Activated naive CD4-positive, alpha-beta T cell treated with anti-CD3 and anti-CD28 coated beads, Interleukin-2, amount 50 U/mL, for 16 hours (primary cell): ENCODE data around the gene SHISAL2B.
"Not testable (repeated sequence)": the region's sequence is repeated elsewhere in the genome, so short reads cannot be mapped to it uniquely, and the experiment has no call there.

Source experiments
- DNase-seq: peaks from one replicate; pipeline ENCODE4 v3.0.0-alpha.2; 2020

Gene SHISAL2B

DNA sequence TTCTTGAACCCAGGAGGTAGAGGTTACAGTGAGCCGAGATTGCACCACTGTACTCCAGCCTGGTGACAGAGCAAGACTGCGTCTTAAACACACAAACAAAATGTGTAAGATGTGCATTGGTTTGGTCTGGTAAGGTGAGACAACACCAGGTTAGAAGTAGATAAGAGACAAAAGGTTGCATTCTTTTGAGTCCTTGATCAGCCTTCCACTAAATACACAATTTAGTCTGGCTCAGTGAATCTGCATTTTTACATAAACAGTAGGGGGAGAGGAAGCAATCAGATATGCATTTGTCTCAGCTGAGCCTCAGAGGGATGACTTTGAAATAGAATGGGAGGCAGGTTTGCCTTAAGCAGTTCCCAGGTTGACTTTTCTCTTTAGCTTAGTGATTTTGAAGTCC is 15.8 kb downstream of the SHISAL2B start:
- not testable (repeated sequence) for DNase-seq

DNA sequence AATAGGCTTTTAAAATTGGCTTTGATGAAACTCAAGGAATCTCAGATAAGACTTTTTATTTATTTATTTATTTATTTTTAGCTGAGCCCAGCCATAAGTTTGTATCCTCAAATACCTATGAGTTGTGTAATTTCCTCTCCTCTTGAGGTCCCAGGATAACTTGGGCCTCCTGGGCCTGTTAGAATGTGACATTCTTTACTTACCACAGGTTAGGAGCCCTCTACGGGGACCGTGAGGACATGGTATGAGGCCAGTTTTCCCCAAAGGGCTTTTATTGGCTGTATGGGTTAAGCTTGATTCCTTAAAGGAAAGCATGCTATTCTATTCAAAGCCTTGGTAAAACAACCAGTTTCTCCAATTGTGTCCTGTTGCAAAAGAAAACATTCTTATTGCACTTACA is 16.9 kb downstream of the SHISAL2B start:
- no peak for DNase-seq

DNA sequence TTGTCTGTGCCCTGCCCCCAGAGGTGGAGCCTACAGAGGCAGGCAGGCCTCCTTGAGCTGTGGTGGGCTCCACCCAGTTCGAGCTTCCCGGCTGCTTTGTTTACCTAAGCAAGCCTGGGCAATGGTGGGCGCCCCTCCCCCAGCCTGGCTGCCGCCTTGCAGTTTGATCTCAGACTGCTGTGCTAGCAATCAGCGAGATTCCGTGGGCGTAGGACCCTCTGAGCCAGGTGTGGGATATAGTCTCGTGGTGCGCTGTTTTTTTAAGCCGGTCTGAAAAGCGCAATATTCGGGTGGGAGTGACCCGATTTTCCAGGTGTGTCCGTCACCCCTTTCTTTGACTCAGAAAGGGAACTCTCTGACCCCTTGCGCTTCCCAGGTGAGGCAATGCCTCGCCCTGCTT is 24.2 kb downstream of the SHISAL2B start:
- not testable (repeated sequence) for DNase-seq

DNA sequence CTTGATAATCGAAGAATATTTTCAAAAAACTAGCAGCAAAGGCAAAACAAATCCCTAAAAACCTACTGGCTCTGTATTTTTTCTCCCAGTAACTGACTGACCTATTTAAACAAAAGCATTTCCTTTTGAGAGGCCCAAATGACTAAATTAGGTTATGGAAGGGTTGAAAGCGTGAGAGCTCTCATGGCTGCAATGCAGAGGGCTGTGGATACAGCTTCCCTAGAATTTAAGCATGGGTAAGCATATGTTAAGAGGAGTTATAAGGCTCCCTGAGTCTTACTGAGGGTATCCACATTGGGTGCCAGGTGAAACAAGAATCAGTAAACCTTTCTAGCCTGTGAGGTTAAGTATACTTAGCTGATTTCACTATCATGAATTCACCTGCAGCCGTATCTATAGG is 32.3 kb downstream of the SHISAL2B start:
- no peak for DNase-seq

DNA sequence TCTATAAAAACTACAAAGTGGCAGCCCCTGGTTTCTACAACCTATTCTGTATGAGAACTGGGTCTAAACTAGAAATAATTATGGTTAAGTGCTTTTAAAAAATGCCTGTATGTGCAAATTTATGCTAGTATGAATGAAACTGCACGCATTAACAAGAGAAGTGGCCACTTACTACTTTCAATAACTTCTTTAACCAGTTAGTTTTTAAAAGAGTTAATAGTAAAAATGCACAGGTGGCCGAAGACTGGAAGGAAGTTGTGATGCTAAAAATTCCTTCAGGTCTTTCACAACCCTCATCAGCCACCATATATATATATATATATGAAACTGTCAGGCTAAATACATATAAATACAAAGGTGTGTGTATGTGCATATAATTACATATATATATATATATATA is 36.8 kb downstream of the SHISAL2B start:
- DNase-seq, result no peak

DNA sequence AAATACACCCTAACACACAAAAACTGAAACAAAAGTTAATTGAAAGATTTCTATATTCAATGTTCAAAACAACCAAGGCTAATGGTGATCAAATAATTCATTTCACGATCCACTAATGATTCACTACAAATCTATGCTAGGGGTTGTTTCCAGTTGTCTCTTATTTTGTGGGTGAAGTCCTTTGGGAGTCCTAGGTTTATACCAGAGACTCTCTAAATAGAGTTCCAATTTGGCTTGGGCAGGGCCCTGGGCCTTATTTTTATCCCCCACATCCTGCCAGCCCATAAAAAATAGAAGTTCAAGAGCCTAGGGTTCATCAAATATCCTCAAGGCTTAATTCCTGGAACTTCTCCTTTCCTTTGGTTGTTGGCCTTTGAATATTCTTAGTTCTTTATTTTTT is 52.1 kb downstream of the SHISAL2B start:
- no peak for DNase-seq

DNA sequence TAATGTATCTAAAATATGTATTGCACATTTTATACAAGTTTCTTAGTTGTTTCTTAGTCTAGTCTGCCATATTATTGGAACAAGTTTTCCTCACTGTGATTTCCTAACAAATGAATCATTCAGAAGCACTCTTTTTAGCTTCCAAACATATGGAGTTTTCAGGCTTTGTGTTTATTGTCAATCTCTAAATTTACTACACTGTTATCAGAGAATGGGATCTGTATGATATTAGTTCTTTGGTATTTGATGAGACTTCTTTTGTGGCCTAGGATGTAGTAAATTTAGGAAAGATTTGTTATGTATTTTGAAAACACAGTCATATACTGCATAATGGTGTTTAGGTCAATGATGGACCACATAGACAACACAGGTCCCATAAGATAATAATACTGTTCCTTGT is 52.5 kb downstream of the SHISAL2B start:
- no peak for DNase-seq

DNA sequence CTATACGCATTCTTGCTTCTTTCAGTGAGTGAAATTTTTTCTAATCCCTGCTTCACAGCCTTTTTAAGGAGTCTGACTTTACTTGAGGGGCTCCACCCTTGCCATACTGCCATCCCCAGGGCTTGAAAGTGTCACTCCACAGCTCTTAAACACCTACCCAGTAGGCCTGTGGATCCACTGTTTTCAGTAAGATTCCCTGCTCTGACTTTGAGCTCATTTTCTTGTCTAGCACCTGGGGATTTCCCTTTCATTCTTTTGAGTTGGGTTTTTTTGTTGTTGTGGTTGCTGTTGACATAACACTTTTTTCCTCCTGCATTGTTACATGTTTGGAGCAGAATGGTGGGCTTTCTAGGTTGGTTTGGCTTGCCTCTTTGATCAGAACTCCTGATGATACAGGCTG is 54.6 kb downstream of the SHISAL2B start:
- DNase-seq, result no peak

DNA sequence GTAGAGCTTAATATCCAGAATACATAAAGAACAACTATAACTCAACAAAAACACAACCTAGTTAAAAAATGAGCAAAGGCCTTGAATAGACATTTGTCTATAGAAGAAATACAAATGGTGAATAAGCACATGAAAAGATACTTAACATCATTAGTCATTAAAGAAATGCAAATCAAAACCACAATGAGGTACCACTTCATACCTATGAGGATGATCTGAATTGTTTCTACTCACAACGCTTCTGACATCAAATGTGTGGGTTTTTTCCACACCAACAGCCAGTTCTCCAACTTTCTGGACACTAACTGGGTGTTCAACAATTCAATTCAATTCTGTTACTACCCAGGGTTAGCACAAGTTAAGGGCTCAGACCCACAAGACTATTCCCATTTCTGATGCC is 56.1 kb downstream of the SHISAL2B start:
- no peak for DNase-seq

DNA sequence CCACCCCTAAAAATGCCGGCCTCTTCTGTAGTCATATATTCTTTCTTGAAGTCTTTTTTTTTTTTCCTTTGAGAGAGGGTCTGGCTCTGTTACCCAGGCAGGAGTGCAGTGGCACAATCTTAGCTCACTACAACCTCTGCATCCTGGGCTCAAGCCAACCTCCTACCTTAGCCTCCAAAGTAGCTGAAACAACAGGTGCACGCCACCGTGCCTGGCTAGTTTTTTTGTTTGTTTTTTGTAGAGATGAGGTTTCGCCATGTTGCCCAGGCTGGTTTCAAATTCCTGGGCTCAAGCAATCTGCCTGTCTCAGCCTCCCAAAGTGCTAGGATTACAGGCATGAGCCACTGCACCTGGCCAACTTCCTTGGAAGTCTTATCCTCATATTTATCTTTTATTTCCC is 59.1 kb downstream of the SHISAL2B start:
- DNase-seq, result no peak

DNA sequence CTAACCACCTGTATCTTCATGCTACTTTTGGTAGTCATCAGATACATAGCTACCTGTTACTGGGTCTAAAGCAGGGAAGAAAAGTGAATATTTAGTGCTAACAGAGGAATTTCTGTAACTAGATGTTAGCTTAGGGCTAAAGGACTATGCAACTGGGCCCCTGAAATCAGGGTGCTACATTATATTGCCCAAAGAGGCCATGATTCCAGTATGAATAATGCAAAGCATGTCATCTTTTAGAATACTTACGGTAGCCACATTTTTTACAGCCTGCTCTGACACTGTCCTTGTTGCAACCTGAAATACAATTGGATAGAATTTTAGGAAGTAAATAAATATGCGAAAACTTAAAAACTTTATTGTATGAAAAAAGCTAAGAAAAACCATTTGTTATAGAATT is 63.8 kb downstream of the SHISAL2B start:
- no peak for DNase-seq

DNA sequence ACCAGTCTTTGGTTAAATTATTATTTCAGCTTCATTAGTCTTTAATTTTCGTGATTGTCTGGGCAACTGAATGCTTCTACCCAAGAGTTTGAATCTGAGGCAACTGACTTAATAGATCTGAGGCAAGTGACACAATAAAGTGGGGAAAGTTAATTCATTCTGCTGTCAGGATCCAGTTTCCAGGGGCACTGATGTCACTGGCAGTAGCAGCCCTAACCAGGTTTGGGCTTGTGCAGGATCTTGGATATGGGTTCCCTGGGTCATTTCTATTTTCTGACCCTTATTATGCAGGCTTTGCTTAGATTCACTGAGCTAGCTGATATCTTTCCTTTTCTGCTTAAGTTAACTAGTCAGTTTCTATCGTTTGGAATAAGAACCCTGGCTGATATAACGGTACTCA is 68.6 kb downstream of the SHISAL2B start:
- DNase-seq, result no peak

DNA sequence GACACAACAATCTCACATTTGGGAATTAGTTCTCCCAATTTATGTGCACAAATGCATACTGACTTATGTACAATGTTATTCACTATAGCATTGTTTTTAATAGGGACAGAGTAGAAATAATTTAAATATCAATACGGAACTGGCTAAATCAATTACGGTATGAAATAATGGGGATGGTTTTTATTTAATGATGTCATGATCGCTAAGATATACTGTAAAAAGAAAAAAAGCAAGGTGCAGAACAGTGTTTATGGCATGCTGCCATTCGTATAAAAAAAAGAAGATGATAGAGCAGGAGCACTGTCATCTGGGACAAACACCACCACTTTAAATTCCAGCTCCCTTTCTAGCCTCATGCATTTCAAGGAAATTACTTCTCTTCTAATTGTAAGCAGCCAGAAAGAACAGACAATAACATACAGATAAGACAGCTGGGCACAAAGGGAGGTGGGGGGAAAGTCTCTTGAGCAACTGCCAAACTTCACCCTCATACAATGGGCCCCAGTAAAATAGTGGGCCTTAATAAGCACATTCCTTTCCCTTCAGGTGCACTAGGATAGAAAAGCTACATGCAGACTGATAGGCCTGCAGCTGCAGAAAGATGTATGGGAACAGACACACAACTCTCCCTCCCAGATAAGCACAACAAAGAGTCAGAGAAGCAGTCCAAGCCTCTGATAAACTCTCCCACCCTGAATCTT is 69.8 kb downstream of the SHISAL2B start:
- DNase-seq, result no peak

DNA sequence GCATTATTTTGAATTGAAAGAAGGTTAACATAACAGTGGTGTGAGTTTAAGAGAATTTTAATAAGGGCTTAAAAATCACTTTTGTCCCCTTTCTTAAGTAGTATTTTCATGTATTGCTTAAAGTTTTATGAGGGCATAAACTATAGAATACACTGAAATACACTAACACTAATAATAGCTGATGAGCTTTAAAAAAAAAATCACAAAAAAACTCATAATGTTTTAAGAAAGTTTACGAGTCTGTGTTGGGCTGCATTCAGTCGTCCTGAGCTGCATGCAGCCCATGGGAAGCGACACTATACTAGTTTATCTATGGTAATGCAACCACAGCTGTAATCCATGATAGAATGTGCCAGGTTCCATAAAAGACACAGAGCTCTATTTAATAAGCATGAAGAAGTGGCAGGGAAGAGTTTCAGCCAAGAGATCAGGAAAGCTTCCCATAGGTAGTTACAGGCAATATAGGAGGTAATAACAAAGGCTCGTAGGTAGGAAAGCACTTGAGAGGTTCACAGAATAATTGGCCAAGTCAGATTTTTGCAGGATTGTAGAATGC is 73.7 kb downstream of the SHISAL2B start:
- no peak for DNase-seq

DNA sequence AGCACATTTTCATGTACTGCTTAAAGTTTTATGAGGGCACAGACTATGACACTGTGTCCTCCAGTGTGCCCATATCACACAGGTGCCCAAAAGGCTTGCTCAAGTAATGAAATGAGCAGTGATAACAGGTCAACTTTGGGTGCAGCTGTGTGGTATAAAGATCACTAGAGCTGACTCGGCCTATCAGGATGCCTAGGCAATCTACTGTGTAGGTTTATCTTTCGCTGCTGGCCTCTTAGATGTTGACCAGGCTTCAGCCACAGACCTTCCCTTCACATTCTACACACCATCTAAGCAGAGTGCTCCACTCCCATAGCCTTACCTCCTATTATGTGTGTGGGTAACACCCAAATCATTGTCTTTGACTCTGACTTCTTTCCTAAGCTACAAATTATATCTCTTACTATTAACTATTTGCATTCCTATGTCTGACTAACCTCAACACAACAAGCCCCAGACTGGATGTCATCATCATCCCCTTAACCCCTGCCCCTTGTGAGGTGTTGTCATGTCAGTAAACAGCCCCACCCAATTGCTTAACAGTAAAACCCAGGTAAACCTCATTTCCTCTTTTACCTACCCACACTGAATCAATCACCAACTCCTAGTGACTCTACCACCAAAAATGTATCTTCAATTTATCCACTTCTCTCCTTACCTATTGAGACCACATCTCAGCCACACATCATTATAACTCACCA is 75.7 kb downstream of the SHISAL2B start:
- DNase-seq, result no peak

DNA sequence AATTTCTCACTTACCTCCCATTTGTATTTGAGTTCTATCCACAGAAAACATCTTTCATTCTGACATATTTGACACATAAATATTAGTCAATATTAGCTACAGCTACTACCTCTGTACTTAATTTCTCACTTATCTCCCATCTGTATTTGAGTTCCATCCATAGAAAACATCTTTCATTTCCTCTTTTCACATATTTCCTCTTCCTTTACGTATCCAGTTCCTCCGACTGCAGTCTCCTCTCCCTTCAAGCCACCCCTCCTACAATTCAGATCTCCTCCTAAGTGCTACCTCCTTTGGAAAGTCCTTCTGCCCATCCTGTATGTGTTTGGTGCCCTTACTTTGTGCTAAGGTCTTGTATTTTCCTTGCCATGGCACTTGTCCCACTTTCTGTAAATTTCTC is 76.6 kb downstream of the SHISAL2B start:
- DNase-seq, result no peak
